B cell (primary cell): ENCODE measurements around the gene C4BPB. TPM values are rescaled to one million over a fixed set of nuclear protein-coding genes. Genes with fewer than 3 reads are reported as not detected.

Source experiments
- ATAC-seq: fragments of 200-7000 bp; cut with Tn5 transposase; one replicate; pipeline ENCODE4 v1.10.0; 2021; ENCODE audit warnings: low read depth, mild to moderate bottlenecking, moderate number of reproducible peaks, moderate library complexity
- CTCF ChIA-PET: fragments of 350-600 bp; sonication (Branson Sonifier 250); formaldehyde crosslinking; loops from one replicate; lab custom pipeline; 2021; ENCODE audit warnings: antibody characterized with exemption, inconsistent platforms; lab: Charles Lee
- POLR2A ChIA-PET: fragments of 350-600 bp; sonication (Branson Sonifier 250); formaldehyde crosslinking; loops from one replicate; lab custom pipeline; 2021; ENCODE audit warnings: antibody characterized with exemption; lab: Charles Lee
- DNase-seq: peaks from one replicate; pipeline ENCODE4 v3.0.0; 2013
- H2AFZ ChIP-seq: 2 replicates; pipeline ENCODE4 v1.6.1; 2012; ENCODE audit warnings: mild to moderate bottlenecking, low read depth, low read length; ENCODE audit not compliant: insufficient read depth, poor library complexity, severe bottlenecking
- H3K27ac ChIP-seq, 2 donors: 1 replicate in 1 of 2; 2 replicates in 1 of 2; pipeline ENCODE4 v1.5.1; 2012 to 2013; ENCODE audit warnings: low read length in 2 of 2, mild to moderate bottlenecking in 2 of 2, moderate library complexity in 1 of 2
- H3K27me3 ChIP-seq, 4 experiments: fragments of 200-600 bp in 1 of 4; sonication (generic) in 1 of 4; replicated peaks in 1 of 4; 1 replicate in 2 of 4; 2 replicates in 2 of 4; pipeline versions ENCODE4 v1.6.1 to v1.7.0; 2013 to 2016; ENCODE audit warnings: low read length in 3 of 4, mild to moderate bottlenecking in 2 of 4, mixed read lengths in 1 of 4, moderate library complexity in 1 of 4; ENCODE audit not compliant: insufficient read depth in 4 of 4, control insufficient read depth in 3 of 4; ENCODE audit errors: control extremely low read depth in 1 of 4
- H3K36me3 ChIP-seq, 2 experiments: replicated peaks in 1 of 2; 1 replicate in 1 of 2; 2 replicates in 1 of 2; pipeline versions ENCODE4 v1.6.1 to v1.7.1; 2013; ENCODE audit warnings: low read length in 1 of 2; ENCODE audit not compliant: insufficient read depth in 2 of 2, control insufficient read depth in 1 of 2; ENCODE audit errors: control extremely low read depth in 1 of 2, extremely low read depth in 1 of 2
- H3K4me1 ChIP-seq, 2 donors: fragments of 200-600 bp in 1 of 2; sonication (generic) in 1 of 2; 1 replicate in 1 of 2; 2 replicates in 1 of 2; pipeline versions ENCODE4 v1.5.1 to v1.6.1; 2013 to 2017; ENCODE audit warnings: low read length in 2 of 2; ENCODE audit not compliant: control insufficient read depth in 2 of 2, insufficient read depth in 2 of 2
- H3K4me2 ChIP-seq: replicated peaks from 2 replicates; pipeline ENCODE3; 2012; ENCODE audit warnings: mild to moderate bottlenecking, low read depth, low read length; ENCODE audit not compliant: poor library complexity, severe bottlenecking
- H3K4me3 ChIP-seq, 5 experiments: fragments of 200-600 bp in 1 of 5; sonication (generic) in 1 of 5; 1 replicate in 3 of 5; 2 replicates in 2 of 5; pipeline versions ENCODE4 v1.5.1 to v1.7.0; 2011 to 2016; ENCODE audit warnings: low read length in 4 of 5, mild to moderate bottlenecking in 4 of 5, low read depth in 2 of 5, control low read depth in 1 of 5, moderate library complexity in 1 of 5; ENCODE audit not compliant: insufficient read depth in 1 of 5; ENCODE audit errors: control extremely low read depth in 1 of 5, extremely low read depth in 1 of 5
- H3K79me2 ChIP-seq: fragments of 200-600 bp; sonication (generic); one replicate; pipeline ENCODE4 v1.6.0; 2016; ENCODE audit warnings: low read length; ENCODE audit not compliant: control insufficient read depth, insufficient read depth
- H3K9ac ChIP-seq: fragments of 200-600 bp; sonication (generic); 2 replicates; pipeline ENCODE4 v1.6.1; 2017; ENCODE audit warnings: mild to moderate bottlenecking, low read length, moderate library complexity
- H3K9me3 ChIP-seq, 3 donors: one replicate each; pipeline versions ENCODE4 v1.6.1 to v1.7.1; 2013; ENCODE audit warnings: low read length in 2 of 3; ENCODE audit not compliant: control insufficient read depth in 2 of 3, insufficient read depth in 1 of 3; ENCODE audit errors: control extremely low read depth in 1 of 3
- H4K20me1 ChIP-seq: 2 replicates; pipeline ENCODE4 v1.6.0; 2012; ENCODE audit warnings: mild to moderate bottlenecking, low read length; ENCODE audit not compliant: insufficient read depth, control insufficient read depth, poor library complexity, severe bottlenecking
- H3K27ac Mint-ChIP-seq: one replicate; pipeline ENCODE4 v1.8.0; 2021; ENCODE audit warnings: mixed read lengths
- H3K27me3 Mint-ChIP-seq: one replicate; pipeline ENCODE4 v1.8.0; 2021; ENCODE audit warnings: mixed read lengths
- H3K4me1 Mint-ChIP-seq: one replicate; pipeline ENCODE4 v1.8.0; 2021; ENCODE audit warnings: mixed read lengths
- H3K4me3 Mint-ChIP-seq: one replicate; pipeline ENCODE4 v1.8.0; 2021; ENCODE audit warnings: mixed read lengths
- H3K9me3 Mint-ChIP-seq: one replicate; pipeline ENCODE4 v1.8.0; 2022; ENCODE audit warnings: mixed read lengths; ENCODE audit not compliant: insufficient read depth
- EZH2 ChIP-seq: IDR thresholded peaks from 2 replicates; pipeline ENCODE4 v1.6.1; 2012; ENCODE audit warnings: borderline replicate concordance, low read depth, mild to moderate bottlenecking, moderate library complexity, low read length; ENCODE audit not compliant: insufficient read depth, poor library complexity, severe bottlenecking
- WGBS: methylation state at CpG from one replicate; pipeline ENCODE4 v1.1.5; 2013; ENCODE audit warnings: missing lambda C conversion rate; ENCODE audit not compliant: insufficient coverage; 5-methylcytosine and 5-hydroxymethylcytosine counted together
- intact Hi-C: fragments of 100-400 bp; cut with micrococcal nuclease; formaldehyde crosslinking; loops from one replicate; pipeline ENCODE4 v1.10.0; 2022
- polyA plus RNA-seq: library from polyadenylated mRNA; depleted of rRNA; stranded (reverse); fragments of >200 nt; gene quantifications from 2 replicates; pipeline ENCODE4 v1.2.3, GENCODE V29; 2012
- total RNA-seq, 2 donors: library from RNA; stranded (reverse); fragments of 120-200 nt in 1 of 2; gene quantifications; 1 replicate in 1 of 2; 2 replicates in 1 of 2; pipeline versions ENCODE4 v1.2.3 to v1.2.4, GENCODE V29; 2013 to 2022
- TF ChIP-seq, protein P1 (sequence below): fragments of 200-600 bp; IDR thresholded peaks from one replicate; pipeline ENCODE4 v1.8.0; 2022; ENCODE audit warnings: antibody characterized with exemption, mild to moderate bottlenecking

The C4BPB gene
- total and polyA plus RNA-seq, 2 donors (not counting 1 experiment from before 2014, with no cell fraction given): 0.34 TPM; not detected in 1

DNA sequence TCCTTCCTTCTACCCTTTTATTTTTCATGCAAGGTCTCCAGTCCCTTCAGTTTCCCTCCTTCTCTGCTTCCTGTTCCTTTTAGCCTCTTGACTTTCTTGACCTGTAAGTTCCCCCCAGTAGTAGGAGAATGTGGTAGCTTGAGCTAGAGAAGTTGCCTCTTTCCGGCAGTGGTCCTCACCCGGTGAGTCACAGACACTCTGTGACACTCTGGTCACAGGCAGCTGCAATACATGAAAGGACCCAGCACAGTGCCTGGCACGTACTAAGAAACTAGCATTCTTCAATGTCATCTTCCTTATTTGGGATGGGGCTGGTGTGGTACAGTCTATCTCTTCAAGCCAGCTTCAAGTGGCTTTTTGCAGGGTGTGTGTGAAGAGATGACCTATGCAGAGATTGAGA is 19.6 kb upstream of the C4BPB start:
- no peak overlapping the region for H3K4me3 ChIP-seq
- no peaks in the 10 kb centered on the region for H3K27me3 ChIP-seq
- H3K36me3 ChIP-seq: peaks cover 12 to 51% of the 10 kb centered on the region in 2 experiments
- no peak overlapping the region for H2AFZ ChIP-seq
- Mint-ChIP-seq H3K27me3 (no peaks in the 10 kb centered on the region), H3K4me1 (peaks cover 22% of the 10 kb centered on the region), H3K4me3 (no peak overlapping the region), H3K9me3 (no peaks in the 10 kb centered on the region), H3K27ac (no peak overlapping the region)
- no peak overlapping the region for H3K9ac ChIP-seq
- peaks cover 20 to 23% of the 10 kb centered on the region in 2 donors for H3K4me1 ChIP-seq
- H4K20me1 ChIP-seq: no peaks in the 10 kb centered on the region
- ChIA-PET POLR2A (interaction anchor here (0.5 kb wide), 1 partner anchor 155 kb away, joined by 3 read pairs; no protein-coding TSS in a partner anchor), CTCF (interaction anchor here (0.6 to 3.3 kb wide), 4 partner anchors 10 to 1266 kb away, joined by 3 to 9 read pairs (median 3); partner anchors contain the start of gene CR1)
- no peak overlapping the region for H3K4me2 ChIP-seq
- DNase-seq: no peak
- TF ChIP-seq, protein P1, sequence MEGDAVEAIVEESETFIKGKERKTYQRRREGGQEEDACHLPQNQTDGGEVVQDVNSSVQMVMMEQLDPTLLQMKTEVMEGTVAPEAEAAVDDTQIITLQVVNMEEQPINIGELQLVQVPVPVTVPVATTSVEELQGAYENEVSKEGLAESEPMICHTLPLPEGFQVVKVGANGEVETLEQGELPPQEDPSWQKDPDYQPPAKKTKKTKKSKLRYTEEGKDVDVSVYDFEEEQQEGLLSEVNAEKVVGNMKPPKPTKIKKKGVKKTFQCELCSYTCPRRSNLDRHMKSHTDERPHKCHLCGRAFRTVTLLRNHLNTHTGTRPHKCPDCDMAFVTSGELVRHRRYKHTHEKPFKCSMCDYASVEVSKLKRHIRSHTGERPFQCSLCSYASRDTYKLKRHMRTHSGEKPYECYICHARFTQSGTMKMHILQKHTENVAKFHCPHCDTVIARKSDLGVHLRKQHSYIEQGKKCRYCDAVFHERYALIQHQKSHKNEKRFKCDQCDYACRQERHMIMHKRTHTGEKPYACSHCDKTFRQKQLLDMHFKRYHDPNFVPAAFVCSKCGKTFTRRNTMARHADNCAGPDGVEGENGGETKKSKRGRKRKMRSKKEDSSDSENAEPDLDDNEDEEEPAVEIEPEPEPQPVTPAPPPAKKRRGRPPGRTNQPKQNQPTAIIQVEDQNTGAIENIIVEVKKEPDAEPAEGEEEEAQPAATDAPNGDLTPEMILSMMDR: no peak
- no peak for TF ChIP-seq EZH2
- no peak for ATAC-seq
- 93% methylated on average over 2 of the region's 3 CpGs for WGBS
- no peak overlapping the region for H3K27ac ChIP-seq
- H3K79me2 ChIP-seq: no peaks in the 10 kb centered on the region
- intact Hi-C loops: no loop called here
- peaks cover 0 to 7% (median 0%) of the 10 kb centered on the region in 3 donors for H3K9me3 ChIP-seq

DNA sequence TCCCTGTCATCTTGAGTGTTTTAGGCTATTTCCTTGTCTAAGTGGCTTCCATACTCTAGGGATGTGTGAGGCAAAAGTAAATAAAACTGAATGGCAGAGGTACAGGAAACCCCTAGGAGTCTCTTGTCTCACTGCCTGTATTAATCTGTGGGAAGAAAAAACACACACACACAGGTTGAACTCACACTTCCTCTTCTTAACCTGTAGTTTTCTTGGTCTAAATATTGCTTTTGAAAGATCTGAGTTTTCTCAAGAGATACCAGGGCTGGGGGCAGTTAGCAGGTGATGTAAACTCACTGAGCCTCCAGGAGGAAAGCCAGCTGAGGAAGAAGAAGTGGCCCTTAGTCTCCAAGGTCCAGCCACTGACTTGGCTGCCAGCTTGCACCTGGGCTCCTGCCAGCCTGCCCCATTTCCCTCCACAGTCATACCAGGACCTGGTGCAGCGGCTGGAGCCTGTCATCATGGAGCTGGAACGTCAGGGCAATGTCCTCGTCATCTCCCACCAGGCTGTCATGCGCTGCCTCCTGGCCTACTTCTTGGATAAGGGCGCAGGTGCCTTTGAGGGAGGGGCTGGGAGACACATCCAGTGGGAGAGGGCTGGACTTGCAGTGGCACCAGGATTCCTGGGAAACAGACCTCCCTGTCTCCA is 18.7 kb upstream of the C4BPB start:
- TF ChIP-seq, protein P1: no peak
- no peak for TF ChIP-seq EZH2
- no peak overlapping the region for H2AFZ ChIP-seq
- no peaks in the 10 kb centered on the region for H3K79me2 ChIP-seq
- Mint-ChIP-seq H3K4me3 (no peak overlapping the region), H3K27ac (peak overlapping the region; percentile 39), H3K9me3 (no peaks in the 10 kb centered on the region), H3K4me1 (peaks cover 22% of the 10 kb centered on the region), H3K27me3 (no peaks in the 10 kb centered on the region)
- ATAC-seq: no peak
- no peak overlapping the region for H3K4me3 ChIP-seq
- peaks cover 8 to 43% of the 10 kb centered on the region in 2 experiments for H3K36me3 ChIP-seq
- H3K4me2 ChIP-seq: peak overlapping the region; percentile 27
- 78% methylated on average over 5 of the region's 5 CpGs for WGBS
- ChIA-PET POLR2A (no interaction called here), CTCF (interaction anchor here (1.0 to 4.7 kb wide), 8 partner anchors 9 to 432 kb away, joined by 3 to 23 read pairs (median 8); partner anchors contain the start of gene CR1)
- no peaks in the 10 kb centered on the region for H3K27me3 ChIP-seq
- DNase-seq: peak; percentile 29
- H3K9ac ChIP-seq: no peak overlapping the region
- H3K4me1 ChIP-seq: peaks cover 20 to 23% of the 10 kb centered on the region in 2 donors
- H3K9me3 ChIP-seq: peaks cover 0 to 7% (median 0%) of the 10 kb centered on the region in 3 donors
- intact Hi-C loops: no loop called here
- peak overlapping the region in 1 of 2 donors; percentile 37 for H3K27ac ChIP-seq
- H4K20me1 ChIP-seq: no peaks in the 10 kb centered on the region
